ENCODE measurements around the gene ITSN2.

GRCh38 chr2:24339856-24340262, 20.5 kb downstream of the ITSN2 start:
- TF ChIP-seq CSDC2 (CRISPR knock-in tag; IDR thresholded peaks at IDR 0.05) (no peak), TSHZ2 (CRISPR knock-in tag; IDR thresholded peaks at IDR 0.05) (no peak), RARB (CRISPR knock-in tag; IDR thresholded peaks at IDR 0.05) (no peak), PPARA (CRISPR knock-in tag; IDR thresholded peaks at IDR 0.05; ENCODE audit: borderline replicate concordance) (no peak), ZNF8 (CRISPR knock-in tag; IDR thresholded peaks at IDR 0.05) (no peak), SNAI2 (CRISPR knock-in tag; IDR thresholded peaks at IDR 0.05) (no peak), CREB5 (CRISPR knock-in tag; IDR thresholded peaks at IDR 0.05; ENCODE audit: low read depth) (no peak), TOX (CRISPR knock-in tag; IDR thresholded peaks at IDR 0.05; ENCODE audit: borderline replicate concordance) (no peak)
